CD4-positive, alpha-beta T cell (primary cell): Measurements from ENCODE around the gene VGLL4. TPM values are rescaled to one million over a fixed set of nuclear protein-coding genes. Genes with fewer than 3 reads are reported as not detected.
"Not testable (repeated sequence)": the region's sequence is repeated elsewhere in the genome, so short reads cannot be mapped to it uniquely, and the experiment has no call there.

ENCODE experiments used
- ATAC-seq: fragments of 200-7000 bp; cut with Tn5 transposase; one replicate; pipeline ENCODE4 v1.10.0; 2022; ENCODE audit warnings: mild to moderate bottlenecking; ENCODE audit not compliant: poor library complexity
- CTCF ChIA-PET: fragments of 350-600 bp; sonication (Branson Sonifier 250); formaldehyde crosslinking; loops from one replicate; lab custom pipeline; 2021; ENCODE audit warnings: antibody characterized with exemption, inconsistent platforms; lab: Charles Lee
- POLR2A ChIA-PET: fragments of 350-600 bp; sonication (Branson Sonifier 250); formaldehyde crosslinking; loops from one replicate; lab custom pipeline; 2021; ENCODE audit warnings: antibody characterized with exemption, inconsistent platforms; lab: Charles Lee
- DNase-seq, 14 experiments: peaks; one replicate each; pipeline ENCODE4 v3.0.0-alpha.2; 2013 to 2020; ENCODE audit warnings: mixed read lengths in 2 of 14
- H3K27ac ChIP-seq, 2 donors: one replicate each; pipeline versions ENCODE4 v1.5.1 to v1.7.0; 2013; ENCODE audit warnings: low read length in 2 of 2, low read depth in 1 of 2, mild to moderate bottlenecking in 1 of 2
- H3K27me3 ChIP-seq, 2 experiments: 1 replicate in 1 of 2; 2 replicates in 1 of 2; pipeline versions ENCODE4 v1.6.1 to v1.7.0; 2013; ENCODE audit warnings: low read length in 2 of 2, control low read depth in 1 of 2, mild to moderate bottlenecking in 1 of 2, moderate library complexity in 1 of 2; ENCODE audit not compliant: insufficient read depth in 2 of 2, control insufficient read depth in 1 of 2
- H3K36me3 ChIP-seq: one replicate; pipeline ENCODE4 v1.6.1; 2013; ENCODE audit warnings: low read length, control low read depth; ENCODE audit not compliant: insufficient read depth
- H3K4me1 ChIP-seq: one replicate; pipeline ENCODE4 v1.6.1; 2013; ENCODE audit warnings: low read length, control low read depth; ENCODE audit not compliant: insufficient read depth
- H3K4me3 ChIP-seq: one replicate; pipeline ENCODE4 v1.5.1; 2013; ENCODE audit warnings: mild to moderate bottlenecking, low read length, moderate library complexity
- H3K9me3 ChIP-seq, 2 experiments: 1 replicate in 1 of 2; 2 replicates in 1 of 2; pipeline versions ENCODE4 v1.6.1 to v1.7.0; 2013; ENCODE audit warnings: low read length in 2 of 2, mild to moderate bottlenecking in 2 of 2, control low read depth in 1 of 2, moderate library complexity in 1 of 2; ENCODE audit not compliant: control insufficient read depth in 1 of 2, insufficient read depth in 1 of 2
- H3K27ac Mint-ChIP-seq: one replicate; pipeline ENCODE4 v1.8.0; 2020; ENCODE audit warnings: mixed read lengths
- H3K27me3 Mint-ChIP-seq: one replicate; pipeline ENCODE4 v1.8.0; 2021; ENCODE audit warnings: mixed read lengths
- H3K36me3 Mint-ChIP-seq: one replicate; pipeline ENCODE4 v1.8.0; 2021; ENCODE audit warnings: low read depth, mixed read lengths
- H3K4me1 Mint-ChIP-seq: one replicate; pipeline ENCODE4 v1.8.0; 2021; ENCODE audit warnings: low read depth, mixed read lengths
- H3K4me3 Mint-ChIP-seq: one replicate; pipeline ENCODE4 v1.8.0; 2020; ENCODE audit warnings: mild to moderate bottlenecking, mixed read lengths
- H3K9me3 Mint-ChIP-seq: one replicate; pipeline ENCODE4 v1.8.0; 2020; ENCODE audit warnings: mixed read lengths
- CTCF ChIP-seq: fragments of 200-600 bp; IDR thresholded peaks from one replicate; pipeline ENCODE4 v1.8.0; 2022; ENCODE audit warnings: antibody characterized with exemption, mild to moderate bottlenecking
- intact Hi-C, 2 experiments: fragments of 100-400 bp; cut with DNase I in 1 of 2; cut with micrococcal nuclease in 1 of 2; formaldehyde crosslinking; loops; one replicate each; pipeline versions ENCODE4 v1.15.1 to v1.9.0; 2023 to 2025; cut with DNase I, micrococcal nuclease
- total RNA-seq, 174 experiments: library from RNA in 2 of 174; stranded (reverse) in 2 of 174; gene quantifications; one replicate each; pipeline ENCODE4 v1.2.3 and lab custom pipeline; 2021 to 2026

The VGLL4 gene
- total RNA-seq, 2 experiments from 2014 or later, result 10.5 to 11.3 TPM

DNA sequence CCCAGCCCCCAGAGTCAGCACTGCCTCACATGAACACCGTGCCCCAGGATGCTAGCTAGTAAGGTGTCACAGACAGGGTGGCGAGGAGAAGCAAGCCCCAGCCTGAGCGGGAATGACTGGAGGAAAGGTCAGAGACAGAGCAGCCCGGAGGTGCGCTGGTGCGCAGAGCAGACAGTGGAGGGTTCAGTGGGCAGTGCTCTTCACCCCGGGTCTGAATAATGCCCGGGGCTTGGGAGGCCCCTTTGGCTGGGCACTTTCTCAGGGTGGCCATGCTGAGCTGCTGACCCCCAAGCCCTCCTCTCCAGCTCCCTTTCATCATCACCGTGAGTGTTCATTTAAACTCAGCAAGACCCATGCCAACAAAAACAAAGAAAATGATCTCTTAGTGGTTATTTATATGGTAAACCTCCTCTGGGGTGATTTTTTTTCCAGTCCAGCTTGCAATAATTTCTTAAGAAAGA lies 110.8 kb downstream of the VGLL4 start:
- no peaks in the 10 kb centered on the region for H3K4me1 Mint-ChIP-seq
- no peak for ATAC-seq
- CTCF ChIA-PET, result no interaction called here

GRCh38 chr3:11530153-11530721 lies 113.5 kb downstream of the VGLL4 start:
- DNase-seq (no peak), ATAC-seq (no peak)
- Mint-ChIP-seq H3K27me3 (no peaks in the 10 kb centered on the region), H3K9me3 (no peaks in the 10 kb centered on the region), H3K27ac (no peak overlapping the region), H3K36me3 (peaks cover 18% of the 10 kb centered on the region), H3K4me3 (no peak overlapping the region), H3K4me1 (no peaks in the 10 kb centered on the region)
- Histone ChIP-seq H3K27me3 (no peaks in the 10 kb centered on the region), H3K4me1 (no peaks in the 10 kb centered on the region), H3K36me3 (no peaks in the 10 kb centered on the region), H3K9me3 (no peaks in the 10 kb centered on the region), H3K4me3 (no peak overlapping the region), H3K27ac (no peak overlapping the region)
- POLR2A ChIA-PET, result no interaction called here
- CTCF ChIA-PET, result no interaction called here
- intact Hi-C loops, result no loop called here
- no peak for TF ChIP-seq CTCF

More for the DNA sequence above, 110.8 kb downstream of the VGLL4 start:
- H3K9me3 Mint-ChIP-seq, result no peaks in the 10 kb centered on the region
- Histone ChIP-seq H3K27me3 (no peaks in the 10 kb centered on the region), H3K9me3 (no peaks in the 10 kb centered on the region), H3K4me1 (no peaks in the 10 kb centered on the region), H3K27ac (no peak overlapping the region), H3K4me3 (no peak overlapping the region), H3K36me3 (no peaks in the 10 kb centered on the region)
- H3K36me3 Mint-ChIP-seq, result peaks cover 4% of the 10 kb centered on the region
- DNase-seq, result no peak
- no peaks in the 10 kb centered on the region for H3K27me3 Mint-ChIP-seq
- intact Hi-C loops, result no loop called here
- no peak overlapping the region for H3K27ac Mint-ChIP-seq
- no peak for TF ChIP-seq CTCF
- H3K4me3 Mint-ChIP-seq, result no peak overlapping the region
- POLR2A ChIA-PET, result no interaction called here

GRCh38 chr3:11529281-11529680 lies 114.4 kb downstream of the VGLL4 start:
- Histone ChIP-seq H3K27ac (no peak overlapping the region), H3K4me3 (no peak overlapping the region), H3K4me1 (no peaks in the 10 kb centered on the region), H3K9me3 (no peaks in the 10 kb centered on the region), H3K27me3 (no peaks in the 10 kb centered on the region), H3K36me3 (no peaks in the 10 kb centered on the region)
- no peak for ATAC-seq
- H3K4me3 Mint-ChIP-seq, result no peak overlapping the region
- H3K36me3 Mint-ChIP-seq, result peaks cover 18% of the 10 kb centered on the region
- intact Hi-C loops, result no loop called here
- no peak overlapping the region for H3K27ac Mint-ChIP-seq
- H3K27me3 Mint-ChIP-seq, result no peaks in the 10 kb centered on the region
- no peak for TF ChIP-seq CTCF
- DNase-seq, result no peak
- CTCF ChIA-PET, result no interaction called here
- POLR2A ChIA-PET, result no interaction called here
- H3K9me3 Mint-ChIP-seq, result no peaks in the 10 kb centered on the region
- no peaks in the 10 kb centered on the region for H3K4me1 Mint-ChIP-seq

DNA sequence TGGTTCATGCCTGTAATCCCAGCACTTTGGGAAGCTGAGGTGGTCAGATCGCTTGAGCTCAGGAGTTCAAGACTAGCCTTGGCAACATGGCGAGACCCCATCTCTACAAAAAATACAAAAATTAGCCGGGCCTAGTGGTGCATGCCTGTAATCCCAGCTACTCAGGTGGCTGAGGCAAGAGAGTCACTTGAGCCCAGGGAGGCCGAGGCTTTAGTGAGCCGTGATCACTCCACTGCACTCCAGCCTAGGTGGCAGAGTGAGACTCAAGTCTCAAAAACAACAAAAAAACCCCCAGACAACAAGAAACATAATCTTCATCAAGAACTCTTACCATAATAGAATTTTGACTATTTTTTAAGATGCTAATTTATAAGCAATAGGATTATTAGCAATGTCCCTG lies 117.6 kb downstream of the VGLL4 start:
- ATAC-seq, H3K4me1 Mint-ChIP-seq, intact Hi-C loops, H3K36me3 ChIP-seq, H3K27ac Mint-ChIP-seq, DNase-seq, H3K4me3 ChIP-seq, POLR2A ChIA-PET, H3K27me3 ChIP-seq, H3K4me1 ChIP-seq, H3K27me3 Mint-ChIP-seq, H3K9me3 Mint-ChIP-seq, H3K27ac ChIP-seq, CTCF ChIA-PET, H3K4me3 Mint-ChIP-seq, H3K9me3 ChIP-seq: not testable (repeated sequence)
- peaks cover 18% of the 10 kb centered on the region for H3K36me3 Mint-ChIP-seq
